ENCODE results near the gene FAM3B. TPM values are rescaled to one million over a fixed set of nuclear protein-coding genes. Genes with fewer than 3 reads are reported as not detected.
A peak's percentile ranks its signal among the peaks of the same experiment; 100 is the strongest.
"Not testable (repeated sequence)": the region's sequence is repeated elsewhere in the genome, so short reads cannot be mapped to it uniquely, and the experiment has no call there.

The FAM3B gene
- total RNA-seq, 1 donor from 2014 or later, result not detected

DNA sequence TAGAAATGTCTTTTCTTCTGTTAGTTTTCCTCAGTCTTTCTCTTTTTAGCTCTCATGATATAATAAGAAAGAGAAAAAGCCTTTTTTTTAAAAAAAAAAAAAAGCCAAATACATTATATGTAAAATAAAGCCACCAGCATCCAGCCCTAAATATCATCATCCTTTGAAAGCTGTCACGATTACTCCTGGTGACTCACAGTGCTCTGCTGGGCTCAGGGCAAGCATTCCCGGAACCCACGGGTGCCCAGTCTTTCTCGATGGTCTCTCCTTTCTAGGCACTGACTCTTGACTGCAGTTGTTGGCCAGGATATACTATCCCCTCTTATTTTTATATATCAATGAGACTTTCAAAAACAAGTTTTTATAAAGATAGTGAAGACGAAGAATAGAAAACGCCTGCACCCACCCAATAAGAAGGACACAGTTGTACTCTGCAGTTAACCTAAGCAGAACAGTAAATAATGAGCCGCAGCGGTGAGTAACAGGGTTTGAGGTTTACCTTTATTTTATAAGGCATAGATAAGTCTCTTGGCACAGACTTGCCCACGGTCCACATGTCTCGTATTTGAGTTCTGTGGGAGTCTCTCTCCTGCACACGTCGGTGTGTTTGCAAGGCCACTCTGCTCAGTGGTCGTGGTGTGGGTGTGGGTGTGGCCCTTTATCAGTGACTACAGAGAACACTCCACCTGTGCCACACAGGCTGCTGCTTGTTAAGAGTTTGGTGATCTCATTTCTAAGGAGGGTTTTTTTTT, 29.5 kb downstream of the FAM3B start:
- DNase-seq (no peak), ATAC-seq (ENCODE audit: poor library complexity) (no peak)
- intact Hi-C loops (cut with DNase I), result no loop called here

DNA sequence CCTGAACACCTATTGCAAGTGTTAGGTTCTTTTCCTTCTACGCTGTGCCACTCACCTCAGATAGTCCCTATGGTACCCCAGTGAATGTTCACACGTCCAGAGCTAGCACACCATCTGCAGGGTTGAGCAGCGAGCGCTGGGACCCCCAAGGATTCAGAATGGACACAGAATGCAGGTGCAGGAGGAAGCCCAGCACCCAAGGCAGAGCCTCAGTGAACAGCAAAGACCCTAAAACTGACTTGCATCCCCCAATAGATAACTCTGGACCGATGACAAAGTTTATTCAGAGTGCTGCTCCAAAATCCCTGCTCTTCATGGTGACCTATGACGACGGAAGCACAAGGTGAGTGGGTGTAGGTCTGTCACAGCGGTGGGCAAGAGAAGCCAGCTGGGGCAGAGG, 30.2 kb downstream of the FAM3B start:
- ATAC-seq (ENCODE audit: poor library complexity) (no peak), DNase-seq (no peak)
- intact Hi-C loops (cut with DNase I), result no loop called here

DNA sequence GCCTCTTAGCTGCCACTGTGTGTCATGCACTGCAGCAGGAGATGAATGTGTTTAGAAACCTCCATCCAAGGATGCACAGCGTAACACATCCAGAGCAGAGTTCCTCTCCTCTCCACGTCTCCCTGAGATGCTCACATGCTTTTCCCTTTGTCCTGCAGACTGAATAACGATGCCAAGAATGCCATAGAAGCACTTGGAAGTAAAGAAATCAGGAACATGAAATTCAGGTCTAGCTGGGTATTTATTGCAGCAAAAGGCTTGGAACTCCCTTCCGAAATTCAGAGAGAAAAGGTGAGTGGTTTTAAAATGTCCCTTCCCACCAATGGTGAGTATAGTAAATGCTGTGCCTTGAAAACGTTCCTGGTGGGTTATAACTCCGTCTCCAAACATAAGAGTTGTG, 31.8 kb downstream of the FAM3B start:
- intact Hi-C loops (cut with DNase I), result no loop called here
- no peak for ATAC-seq (ENCODE audit: poor library complexity)
- no peak for DNase-seq

- ATAC-seq (ENCODE audit: poor library complexity) (no peak), DNase-seq (no peak)
- intact Hi-C loops (cut with DNase I), result no loop called here
Measured at GRCh38 chr21:41349126-41349525, 32.5 kb downstream of the FAM3B start.

DNA sequence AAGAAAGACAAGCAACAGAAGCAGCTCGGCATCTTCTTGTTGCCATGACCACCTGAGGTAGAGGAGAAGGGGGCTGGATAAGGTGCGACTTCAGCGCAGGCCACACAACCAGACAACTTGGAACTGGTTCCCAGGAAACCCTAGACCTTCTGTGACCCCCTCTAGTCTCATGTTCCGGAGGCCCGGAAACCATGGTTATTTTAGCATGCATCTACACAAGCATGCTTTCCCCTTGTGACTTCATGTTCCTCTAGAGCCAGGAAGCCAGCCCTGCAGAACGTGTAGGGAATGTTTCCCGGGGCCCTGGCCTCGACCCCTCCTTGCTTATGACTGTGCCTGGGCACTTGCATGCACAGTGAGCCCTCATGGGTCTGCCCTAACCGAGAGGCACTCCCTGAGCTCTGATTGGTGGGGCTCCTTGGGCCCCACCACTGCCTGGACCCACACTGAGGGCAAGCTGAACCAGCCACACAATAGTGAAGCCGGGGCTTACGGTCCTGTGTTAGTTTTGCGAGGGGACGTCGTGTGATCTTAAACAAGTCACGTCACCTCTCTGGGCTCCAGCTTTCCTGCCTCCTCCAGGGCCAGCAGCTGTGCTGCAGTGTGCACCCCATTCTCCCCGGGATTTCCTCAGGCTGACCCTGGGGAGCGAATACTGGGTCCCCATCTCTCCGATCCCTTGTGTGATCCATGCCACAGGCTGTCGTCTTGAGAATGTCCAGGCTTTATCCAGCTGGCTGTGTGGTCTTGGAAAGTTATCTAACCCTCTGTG, 33.2 kb downstream of the FAM3B start:
- ATAC-seq (ENCODE audit: poor library complexity), result no peak
- no peak for DNase-seq
- intact Hi-C loops (cut with DNase I), result no loop called here

- ATAC-seq (ENCODE audit: poor library complexity), result no peak
- intact Hi-C loops (cut with DNase I), result no loop called here
Measured at GRCh38 chr21:41350436-41351155, 34.0 kb downstream of the FAM3B start.

DNA sequence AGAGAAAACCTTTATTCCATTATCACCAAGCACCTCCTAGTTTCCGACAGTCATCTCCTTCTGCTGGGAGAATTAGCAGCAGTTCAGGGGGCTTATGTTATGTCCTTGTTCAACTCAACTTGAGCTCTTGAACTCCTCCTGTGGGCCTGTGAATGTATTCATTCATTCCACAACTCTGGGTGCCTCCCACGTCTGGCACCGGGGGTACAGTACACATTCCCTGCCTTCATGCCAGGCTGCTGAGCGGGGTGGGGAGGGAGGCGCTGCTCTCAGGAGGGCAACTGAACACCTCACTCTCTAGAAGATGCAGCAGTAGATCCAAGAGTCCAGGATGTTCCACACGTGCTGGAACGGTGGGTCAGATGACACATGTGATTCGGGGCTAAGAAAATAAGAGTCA, 40.9 kb downstream of the FAM3B start:
- ATAC-seq (ENCODE audit: poor library complexity) (no peak), DNase-seq (no peak)
- intact Hi-C loops (cut with DNase I), result no loop called here

More at GRCh38 chr21:41350436-41351155, 34.0 kb downstream of the FAM3B start:
- no peak for DNase-seq

GRCh38 chr21:41358193-41359166, 41.9 kb downstream of the FAM3B start:
- ATAC-seq (ENCODE audit: poor library complexity) (no peak), DNase-seq (no peak)
- intact Hi-C loops (cut with DNase I), result no loop called here

DNA sequence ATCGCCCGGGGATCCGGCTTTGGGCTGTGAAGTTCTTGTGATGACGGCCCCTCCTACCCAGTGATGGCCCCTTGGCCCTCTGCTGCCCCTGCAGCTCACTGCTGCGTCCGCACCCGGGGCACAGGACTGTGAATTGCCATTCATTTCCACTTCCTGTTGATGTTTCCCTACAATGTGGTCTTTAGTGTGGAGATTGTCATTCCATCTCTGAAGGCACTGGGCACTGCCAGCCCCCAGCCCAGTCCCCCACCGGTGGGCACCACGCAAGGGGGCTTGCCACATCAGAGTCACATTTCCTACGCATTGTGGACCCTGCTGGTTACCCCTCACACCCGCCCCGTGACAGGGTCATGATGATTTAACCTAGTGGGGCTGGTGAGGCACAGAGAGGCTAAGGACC, 42.7 kb downstream of the FAM3B start:
- intact Hi-C loops (cut with DNase I), result no loop called here
- ATAC-seq (ENCODE audit: poor library complexity), result no peak
- DNase-seq, result no peak

GRCh38 chr21:41359754-41360071, 43.1 kb downstream of the FAM3B start:
- intact Hi-C loops (cut with DNase I); ATAC-seq (ENCODE audit: poor library complexity); DNase-seq: not testable (repeated sequence)

DNA sequence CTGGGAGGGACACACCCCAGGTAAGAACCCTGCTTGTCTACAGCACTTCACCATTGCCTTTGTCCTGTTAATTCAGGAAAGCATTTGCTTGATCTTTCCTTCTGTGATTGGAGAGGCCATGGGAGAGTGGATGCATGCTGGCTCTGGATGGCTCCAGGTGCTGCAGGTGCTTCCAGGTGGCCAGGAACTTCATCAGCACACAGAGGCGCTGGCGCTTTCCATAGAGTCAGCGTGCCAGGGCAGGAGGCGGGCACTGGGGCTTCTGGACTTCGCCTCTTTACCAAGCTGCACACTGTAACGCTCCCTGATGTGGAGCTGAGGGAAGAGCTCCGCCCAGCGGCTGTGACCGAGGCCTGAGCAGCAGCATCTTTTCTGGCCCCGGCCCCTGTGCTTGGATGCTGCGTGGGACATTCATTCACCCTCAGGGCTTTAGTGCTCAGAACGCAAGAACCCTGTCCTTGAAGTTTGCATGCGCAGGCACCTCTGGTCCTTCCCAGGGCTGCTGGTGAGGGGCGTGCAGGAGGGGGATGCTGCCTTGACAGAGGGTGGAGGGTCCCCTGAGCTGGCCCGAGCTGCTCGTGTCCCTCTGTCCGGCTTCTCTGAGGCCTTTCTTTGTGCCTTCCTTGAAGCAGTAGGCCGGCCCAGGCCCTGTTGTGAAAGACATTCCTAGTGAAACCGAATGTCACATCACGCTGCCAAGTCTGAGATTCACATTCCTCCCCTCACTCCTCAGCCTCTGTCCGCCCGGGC, 43.6 kb downstream of the FAM3B start:
- DNase-seq (peak; percentile 65), ATAC-seq (ENCODE audit: poor library complexity) (peak; percentile 45)
- intact Hi-C loops (cut with DNase I), result no loop called here

- ATAC-seq (ENCODE audit: poor library complexity) (no peak), DNase-seq (no peak)
- intact Hi-C loops (cut with DNase I), result no loop called here
Measured at GRCh38 chr21:41361053-41361785, 44.6 kb downstream of the FAM3B start.

GRCh38 chr21:41361786-41362604, 45.4 kb downstream of the FAM3B start, which contains the start of gene MX2:
Gene MX2 (plus strand): TSS chr21:41362027. CDS start chr21:41376907, 14,880 bp downstream.
- peak; percentile 85 for ATAC-seq (ENCODE audit: poor library complexity)
- intact Hi-C loops (cut with DNase I), result no loop called here
- peak; percentile 81 for DNase-seq

- intact Hi-C loops (cut with DNase I), result no loop called here
- ATAC-seq (ENCODE audit: poor library complexity), result no peak
- no peak for DNase-seq
Measured at GRCh38 chr21:41362605-41363369, 46.2 kb downstream of the FAM3B start.

DNA sequence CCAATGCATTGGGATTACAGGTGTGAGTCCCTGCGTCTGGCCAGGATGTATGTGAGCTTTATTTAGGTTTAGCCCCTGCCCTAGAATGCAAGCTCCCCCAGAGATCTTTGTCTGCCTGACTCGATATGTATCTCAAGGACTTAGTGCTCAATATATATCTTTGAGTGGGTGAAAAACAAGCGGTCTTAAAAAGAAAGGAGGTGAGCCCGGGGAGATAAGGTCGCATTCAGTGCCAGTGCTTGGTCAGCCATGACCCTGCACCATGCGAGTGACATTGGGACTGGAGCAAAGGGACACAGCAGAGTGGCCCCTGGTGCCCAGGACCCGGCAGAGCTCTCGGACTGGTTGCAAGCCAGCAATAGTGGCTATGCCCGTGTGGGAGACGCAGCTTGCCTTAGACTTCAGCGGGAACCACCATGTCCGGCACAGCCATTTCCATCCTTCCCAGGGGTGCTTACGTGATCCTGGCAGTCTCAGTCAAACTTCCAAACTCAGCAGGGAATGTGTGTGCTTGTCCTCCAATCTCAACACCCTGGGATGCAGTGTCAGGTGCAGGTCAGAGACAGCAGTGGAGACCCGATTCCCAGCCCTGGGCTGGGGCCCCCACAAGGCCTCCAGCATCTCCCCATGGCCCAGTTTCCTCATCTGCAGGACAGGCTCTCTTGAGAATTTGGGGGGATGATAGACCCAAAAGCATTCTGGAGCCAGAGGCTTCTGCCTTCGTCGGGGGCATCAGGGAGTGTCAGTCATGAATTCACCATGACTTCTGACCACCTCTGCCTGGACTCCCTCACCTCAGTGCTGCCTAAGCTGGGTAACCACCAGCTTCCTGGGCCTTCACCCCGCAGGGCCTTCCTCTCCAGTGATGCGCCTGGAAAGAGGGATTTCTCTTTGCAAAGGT, 47.0 kb downstream of the FAM3B start:
- no peak for ATAC-seq (ENCODE audit: poor library complexity)
- intact Hi-C loops (cut with DNase I), result no loop called here
- no peak for DNase-seq
